DMS114 treated with DMSO at 0.1 percent for 48 hours (cell line): ENCODE measurements around the gene GPRC5C.

Experiments
- DNase-seq: peaks from one replicate; lab custom pipeline; 2025; ENCODE audit not compliant: unreplicated experiment; lab: John Stamatoyannopoulos, UW

Gene GPRC5C, protein sequence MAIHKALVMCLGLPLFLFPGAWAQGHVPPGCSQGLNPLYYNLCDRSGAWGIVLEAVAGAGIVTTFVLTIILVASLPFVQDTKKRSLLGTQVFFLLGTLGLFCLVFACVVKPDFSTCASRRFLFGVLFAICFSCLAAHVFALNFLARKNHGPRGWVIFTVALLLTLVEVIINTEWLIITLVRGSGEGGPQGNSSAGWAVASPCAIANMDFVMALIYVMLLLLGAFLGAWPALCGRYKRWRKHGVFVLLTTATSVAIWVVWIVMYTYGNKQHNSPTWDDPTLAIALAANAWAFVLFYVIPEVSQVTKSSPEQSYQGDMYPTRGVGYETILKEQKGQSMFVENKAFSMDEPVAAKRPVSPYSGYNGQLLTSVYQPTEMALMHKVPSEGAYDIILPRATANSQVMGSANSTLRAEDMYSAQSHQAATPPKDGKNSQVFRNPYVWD

DNA sequence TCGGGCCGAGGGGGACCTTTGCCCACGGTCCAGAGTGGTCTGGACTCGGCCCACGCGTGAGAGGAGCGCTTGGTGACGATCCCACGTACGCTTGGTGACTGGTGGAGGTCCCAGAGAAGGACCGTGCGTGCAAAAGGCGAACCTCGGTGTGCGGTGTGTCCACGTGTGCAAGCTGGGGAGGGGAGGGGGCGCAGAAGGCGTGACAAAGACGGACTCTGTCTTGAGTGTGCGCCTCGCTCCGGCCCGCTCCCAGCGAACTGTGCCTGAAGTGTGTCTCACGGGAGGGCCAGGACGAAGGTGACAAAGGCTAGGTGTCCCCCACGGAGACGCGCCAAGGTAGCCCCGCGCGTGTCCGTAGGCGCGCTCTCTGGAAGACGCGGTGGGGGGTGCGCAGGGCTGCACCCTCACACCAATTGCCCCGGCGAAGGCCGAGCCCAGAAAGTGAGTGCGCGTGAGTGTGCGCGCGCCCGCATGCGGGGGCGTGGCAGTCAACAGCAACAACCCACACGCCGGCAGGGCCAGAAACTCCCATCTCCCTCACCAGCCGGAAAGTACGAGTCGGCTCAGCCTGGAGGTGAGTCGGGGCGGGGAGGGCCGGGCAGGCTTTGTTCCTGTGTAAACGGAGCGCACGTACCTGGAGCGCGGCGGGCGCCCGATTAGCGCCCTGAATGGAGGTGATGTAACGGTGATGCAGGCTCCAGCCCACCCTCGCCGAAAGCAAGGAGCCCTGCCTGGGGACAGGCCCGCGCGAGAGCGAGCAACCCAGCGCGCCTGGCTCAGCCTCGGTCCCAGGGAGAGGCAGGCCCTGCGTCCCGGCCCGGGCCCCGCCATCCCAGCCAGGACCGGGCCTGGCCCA lies at the start of gene GPRC5C:
Gene GPRC5C, plus strand, starts transcription at position 521 of the 856 bp plus-strand sequence. CDS start 7,689 bp downstream, outside the sequence.
- DNase-seq: peak; percentile 40

DNA sequence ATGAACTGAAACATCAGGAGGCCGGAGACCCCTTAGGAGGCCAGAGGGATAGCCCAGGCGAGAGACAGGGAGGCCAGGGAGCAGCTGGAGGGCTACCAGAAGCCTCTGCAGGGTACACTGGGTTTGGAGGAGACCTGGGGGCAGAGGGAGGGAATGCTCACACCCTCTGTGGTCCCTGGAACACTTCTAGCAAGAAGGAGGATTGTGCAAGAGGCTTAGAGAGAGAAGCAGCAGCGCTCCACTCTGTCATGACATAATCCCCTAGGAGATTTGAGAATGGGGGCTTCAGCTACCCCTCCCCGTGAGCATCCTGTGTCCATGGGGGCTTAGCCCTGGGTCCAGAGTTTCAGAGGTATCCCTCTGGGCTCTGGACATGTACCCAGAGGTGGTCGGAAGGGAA lies 48.7 kb upstream of the GPRC5C start:
- DNase-seq: no peak

DNA sequence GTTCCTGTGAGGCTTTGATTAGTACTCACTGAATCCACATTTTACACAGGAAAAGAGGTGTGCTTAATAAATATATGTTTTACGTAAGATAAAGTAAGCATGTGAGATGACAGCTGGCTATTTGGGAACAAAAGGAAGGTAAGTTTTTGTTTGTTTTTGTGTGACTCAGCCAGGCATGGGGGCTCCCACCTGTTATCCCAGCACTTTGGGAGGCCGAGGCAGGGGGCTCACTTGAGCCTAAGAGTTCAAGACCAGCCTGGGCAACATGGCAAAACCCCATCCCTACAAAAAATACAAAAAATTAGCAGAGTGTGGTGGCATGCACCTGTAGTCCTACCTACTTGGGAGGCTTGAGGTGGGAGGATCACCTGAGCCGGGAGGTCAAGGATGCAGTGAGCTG lies 46.7 kb upstream of the GPRC5C start:
- DNase-seq: no peak

DNA sequence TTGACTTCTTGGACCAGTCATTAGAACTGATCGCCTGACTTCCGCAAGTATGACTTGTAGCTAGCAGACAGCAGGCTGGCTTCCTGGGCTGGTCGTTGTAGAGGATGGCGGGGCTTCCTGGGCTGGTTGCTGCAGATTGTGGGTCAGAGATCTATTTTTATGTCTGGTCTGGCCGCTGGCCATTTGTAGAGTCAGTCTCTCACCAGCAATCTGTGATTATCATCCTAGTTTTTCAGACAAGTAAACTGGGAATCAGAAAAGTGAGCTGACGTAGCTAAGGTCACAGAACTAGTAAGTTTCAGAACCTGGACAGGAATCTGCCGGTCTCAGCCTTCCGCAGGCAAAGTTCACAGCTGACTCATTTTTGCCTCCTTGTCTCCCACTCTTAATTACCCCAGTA lies 45.5 kb upstream of the GPRC5C start:
- no peak for DNase-seq

DNA sequence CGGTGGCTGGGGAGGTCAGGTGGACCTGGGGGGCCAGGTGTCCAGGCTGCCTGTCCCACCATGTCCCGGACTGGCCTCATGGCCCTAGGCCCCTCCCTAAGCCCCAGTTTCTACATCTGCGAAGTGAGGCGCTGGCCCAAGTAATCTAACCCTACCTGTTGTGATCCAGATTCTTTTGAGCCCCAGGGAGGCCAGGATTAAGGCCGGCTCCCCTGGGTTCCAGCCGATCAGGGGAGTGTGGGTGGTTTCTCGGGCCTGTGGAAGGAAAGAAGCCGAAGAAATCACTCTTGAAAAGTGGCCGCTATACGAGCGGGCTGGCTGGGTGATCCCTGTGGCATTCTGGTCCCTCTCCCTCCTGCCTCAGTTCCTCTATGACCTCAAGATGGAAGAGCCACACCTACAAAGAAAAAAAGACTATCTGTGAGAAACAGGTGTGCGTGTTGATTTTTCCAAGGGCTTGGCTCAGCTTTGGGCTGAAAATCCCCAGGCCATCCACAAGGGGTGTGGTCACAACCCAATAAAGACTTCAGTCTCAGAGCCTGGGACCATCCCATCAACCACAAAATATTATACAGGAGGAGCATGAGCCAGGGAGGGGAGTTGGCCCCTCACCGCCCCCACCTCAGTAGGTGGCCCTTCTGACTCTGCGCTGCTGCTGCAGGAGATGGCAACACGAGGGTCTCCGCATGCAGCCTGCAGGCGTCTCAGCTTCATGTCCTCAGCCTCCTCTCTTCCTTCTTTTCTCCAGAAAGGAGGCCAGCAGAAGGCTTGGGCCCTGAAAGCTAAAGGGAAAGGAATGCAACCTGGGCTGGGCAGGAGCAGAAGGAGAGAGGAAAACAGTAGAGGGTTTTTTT lies 44.3 kb upstream of the GPRC5C start:
- DNase-seq: no peak

DNA sequence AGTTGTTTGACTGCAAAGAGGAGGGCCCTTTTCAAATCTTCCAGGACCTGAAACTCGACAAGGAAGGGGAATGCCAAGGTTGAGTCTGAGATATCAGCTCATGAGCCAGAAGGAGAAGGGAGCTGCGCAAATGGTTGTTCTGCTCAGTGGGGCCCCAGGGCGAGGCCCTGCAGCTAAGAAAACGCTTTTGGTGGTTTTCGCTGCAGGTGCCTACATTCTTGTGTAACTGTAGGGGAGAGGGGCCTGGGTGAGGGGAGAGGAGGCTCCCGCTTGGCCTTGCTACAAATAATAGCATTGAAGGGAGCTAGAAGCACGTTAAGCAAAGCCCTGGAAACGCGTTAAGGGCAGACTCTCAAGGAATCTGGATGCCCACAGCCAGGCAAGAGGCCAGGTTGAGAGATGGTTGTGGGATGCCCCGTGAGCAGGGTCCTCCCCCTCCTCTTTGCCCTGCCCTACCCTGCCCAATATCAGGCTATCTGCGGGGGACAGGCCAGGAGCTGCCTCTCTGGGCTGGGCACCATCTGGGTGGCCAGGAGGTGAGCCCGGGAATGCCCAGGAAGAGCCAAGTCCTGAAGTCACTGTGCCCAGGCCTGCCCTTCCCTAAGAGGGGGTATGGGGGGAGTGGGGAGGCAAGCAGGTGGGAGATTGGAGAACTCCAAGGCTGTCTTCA lies 42.7 kb upstream of the GPRC5C start:
- DNase-seq: no peak

DNA sequence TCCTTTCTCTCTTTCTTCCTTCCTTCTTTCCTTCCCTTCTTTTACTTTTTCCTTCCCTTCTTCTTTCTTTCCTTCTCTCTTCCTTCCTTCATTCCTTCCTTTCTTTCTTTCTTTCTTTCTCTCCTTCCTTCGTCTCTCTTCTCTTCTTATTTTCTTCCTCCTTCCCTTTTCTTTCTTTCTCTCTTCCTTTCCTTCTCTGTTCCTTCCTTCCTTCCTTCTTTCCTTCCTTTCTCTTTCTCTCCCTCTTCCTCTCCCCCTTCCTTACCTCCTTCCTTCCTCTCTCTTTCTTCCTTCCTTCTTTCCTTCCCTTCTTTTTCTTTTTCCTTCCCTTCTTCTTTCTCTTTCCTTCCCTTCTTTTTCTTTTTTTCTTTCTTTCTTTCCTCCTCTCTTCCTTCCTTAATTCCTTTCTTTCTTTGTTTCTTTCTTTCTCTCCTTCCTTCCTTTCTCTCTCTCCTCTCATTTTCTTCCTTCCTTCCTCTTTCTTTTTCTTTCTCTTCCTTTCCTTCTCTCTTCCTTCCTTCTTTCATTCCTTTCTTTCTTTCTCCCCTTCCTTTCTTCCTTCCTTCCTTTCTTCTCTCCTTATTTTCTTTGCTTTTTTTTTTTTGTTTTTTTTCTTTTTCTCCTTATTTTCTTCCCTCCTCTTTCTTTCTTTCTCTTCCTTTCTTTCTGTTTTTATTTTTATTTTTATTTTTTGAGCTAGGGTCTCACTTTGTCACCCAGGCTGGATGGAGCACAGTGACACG lies 41.8 kb upstream of the GPRC5C start:
- no peak for DNase-seq

DNA sequence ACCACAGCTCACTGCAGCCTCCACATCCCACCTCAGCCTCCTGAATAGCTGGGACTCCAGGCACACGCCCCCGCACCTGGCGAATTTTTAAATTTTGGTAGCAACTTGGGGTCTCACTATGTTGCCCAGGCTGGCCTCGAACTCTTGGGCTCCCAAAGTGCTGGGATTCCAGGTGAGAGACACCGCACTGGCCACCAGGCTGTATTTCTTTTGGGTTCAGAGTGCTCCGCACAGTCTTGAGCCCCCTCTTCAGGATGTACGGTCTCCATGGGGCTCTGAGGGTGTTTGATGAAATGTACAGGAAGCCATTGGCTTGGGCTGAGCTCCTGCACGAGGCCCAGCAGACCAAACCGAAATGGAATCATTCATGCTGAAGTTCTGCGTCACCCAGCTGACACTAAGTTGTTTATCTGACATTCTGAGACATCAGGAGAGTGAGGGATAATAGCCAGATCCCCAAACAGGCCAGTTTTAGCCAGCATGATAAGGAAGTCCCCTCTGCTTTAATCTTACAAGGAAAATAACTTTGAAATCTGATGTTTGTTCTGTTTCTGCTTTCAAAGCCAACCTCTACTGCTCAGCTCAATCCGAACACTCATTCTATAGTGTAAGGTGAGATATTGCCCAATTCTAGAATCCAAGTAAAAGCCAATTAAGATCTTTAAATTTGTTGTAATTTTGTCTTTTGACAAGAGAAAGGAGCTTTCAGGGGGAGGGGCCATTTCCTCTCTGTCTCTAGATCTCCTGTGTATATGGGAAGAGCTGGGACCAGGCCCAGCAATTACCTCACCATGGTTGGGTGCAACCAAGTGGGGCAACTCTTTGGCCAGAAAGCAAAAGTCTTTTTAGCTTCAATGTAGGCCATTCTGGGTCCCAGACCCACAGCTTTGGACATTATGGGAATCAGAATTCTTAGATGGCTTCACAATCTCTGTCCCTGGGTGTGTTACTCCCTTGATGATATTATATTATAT lies 40.9 kb upstream of the GPRC5C start:
- DNase-seq: no peak

DNA sequence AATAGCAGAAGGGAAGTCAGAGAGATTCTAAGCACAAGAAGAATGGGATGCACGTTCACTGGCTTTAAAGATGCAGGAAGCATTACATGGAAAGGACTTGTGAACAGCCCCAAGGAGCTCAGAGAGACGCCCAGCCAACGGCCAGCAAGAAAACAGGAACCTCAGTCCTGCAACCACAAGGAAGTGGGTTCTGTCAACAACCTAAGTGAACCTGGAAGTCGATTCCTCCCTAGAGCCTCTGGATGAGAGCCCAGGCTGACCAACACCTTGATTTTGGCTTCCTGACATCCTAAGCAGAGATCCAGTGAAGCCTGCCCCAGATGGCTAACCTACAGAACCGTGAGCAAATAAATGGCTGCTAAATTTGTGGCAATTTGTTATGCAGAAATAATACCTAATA lies 40.1 kb upstream of the GPRC5C start:
- no peak for DNase-seq

DNA sequence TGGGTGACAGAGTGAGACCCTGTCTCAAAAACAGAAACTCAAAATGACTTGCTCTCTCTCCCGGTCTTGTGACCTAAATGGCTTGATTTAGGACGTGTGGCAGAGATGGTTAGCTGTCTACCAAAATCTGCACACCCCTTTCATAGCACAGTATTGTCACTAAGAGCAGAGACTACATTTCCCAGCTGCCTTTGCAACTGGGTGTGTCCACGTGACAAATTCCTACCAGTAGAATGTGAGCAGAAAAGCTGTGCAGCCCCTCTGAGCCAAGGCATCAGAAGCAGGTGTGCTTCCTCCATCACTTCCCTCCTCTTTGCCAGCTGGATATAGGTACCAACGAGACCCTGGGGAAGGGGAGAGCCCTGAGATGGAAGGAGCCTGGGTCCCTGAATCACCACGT lies 39.0 kb upstream of the GPRC5C start:
- DNase-seq: no peak

DNA sequence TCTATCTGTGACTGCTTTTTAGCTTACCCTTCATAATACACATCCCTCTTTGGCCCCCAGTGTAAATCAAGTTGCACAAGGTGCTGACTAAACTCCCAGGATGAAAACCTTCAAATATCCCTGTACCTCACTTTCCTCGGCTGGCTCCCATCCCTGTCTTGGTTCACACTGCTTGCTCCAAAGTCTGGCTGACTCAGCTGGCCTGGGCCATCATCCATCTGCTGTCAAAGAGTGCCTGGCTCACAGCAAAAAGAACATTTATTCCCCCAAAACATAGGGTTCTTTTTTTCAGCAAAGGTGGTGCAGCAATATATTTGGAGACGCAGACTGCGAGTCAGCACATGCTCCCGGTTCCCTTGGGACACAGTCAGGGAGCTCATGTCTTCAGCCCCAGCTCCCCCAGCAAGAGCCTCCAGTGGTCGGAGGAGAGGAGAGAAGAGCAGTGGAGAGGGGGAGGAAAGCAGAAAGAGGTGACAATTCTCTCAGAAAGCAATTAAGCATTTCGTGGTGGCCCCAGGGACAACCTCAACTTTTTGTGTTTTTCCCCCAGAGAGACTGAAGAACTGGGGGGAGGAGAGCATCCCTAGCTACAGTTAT lies 38.4 kb upstream of the GPRC5C start:
- DNase-seq: no peak

DNA sequence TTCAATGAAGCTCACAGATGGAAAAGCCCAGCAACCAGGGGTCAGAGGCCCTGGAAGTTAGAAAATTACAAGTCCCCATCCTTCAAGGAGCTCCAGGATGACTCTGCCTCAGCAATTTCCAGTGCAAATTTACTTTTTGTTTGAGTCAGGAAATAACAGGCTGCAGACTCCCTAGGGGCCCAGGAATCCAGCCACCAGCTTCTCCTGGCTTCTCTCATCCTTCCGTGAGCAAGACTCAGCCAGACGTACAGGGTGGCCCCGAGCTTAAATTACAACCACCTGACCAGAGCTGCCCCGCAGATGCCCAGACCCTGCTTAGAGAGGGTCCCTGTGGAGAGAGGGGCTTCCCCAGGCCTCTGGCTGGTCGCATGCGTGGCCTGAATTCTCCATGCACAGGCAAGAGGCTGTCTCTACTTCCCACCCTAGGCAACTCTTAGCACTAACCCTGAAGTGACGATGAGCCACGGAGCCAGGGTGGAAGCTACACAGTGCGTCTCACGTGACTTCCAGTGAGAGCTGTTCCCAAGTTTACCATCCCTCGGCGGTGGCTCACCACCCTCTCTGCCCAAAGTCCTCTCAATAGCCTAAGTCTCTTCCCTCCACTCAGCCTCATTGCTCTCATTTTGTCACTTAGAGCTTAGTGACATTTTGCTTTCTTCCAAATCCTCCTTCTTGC lies 37.5 kb upstream of the GPRC5C start:
- no peak for DNase-seq

DNA sequence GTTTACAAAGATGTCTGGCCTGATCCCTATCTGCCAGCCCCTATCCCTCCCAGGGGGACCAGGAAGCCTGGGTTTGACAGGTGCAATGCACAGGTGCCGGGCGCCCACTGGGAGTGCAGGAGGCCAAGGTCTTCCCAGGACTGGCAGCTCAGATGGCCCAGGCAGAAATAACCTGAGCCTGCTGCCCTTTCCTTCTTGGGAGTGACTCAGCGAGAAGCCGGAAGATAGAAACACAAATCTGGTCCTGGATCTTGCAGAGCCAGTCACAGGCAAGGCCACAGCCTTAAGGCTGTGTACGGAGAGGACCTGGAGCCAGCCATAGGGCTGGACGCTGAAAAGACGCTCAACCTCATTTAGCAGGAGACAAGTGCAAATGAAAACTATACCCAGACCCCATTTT lies 36.9 kb upstream of the GPRC5C start:
- no peak for DNase-seq

DNA sequence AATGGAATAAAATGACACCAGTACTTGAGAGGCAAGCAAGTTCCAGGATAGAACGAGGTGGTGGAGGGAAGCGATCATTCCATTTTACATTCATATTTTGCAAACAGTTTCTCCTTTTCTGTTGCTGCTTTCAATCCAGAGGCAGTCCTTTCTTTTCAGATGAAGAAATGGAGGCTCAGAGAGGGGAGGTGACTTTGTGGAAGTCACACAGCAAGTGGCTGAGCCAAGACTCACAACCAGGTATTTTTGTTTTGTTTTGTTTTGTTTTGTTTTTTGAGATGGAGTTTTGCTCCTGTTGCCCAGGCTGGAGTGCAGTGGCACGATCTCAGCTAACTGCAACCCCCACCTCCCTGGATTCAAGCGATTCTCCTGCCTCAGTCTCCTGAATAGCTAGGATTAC lies 35.3 kb upstream of the GPRC5C start:
- DNase-seq: no peak

DNA sequence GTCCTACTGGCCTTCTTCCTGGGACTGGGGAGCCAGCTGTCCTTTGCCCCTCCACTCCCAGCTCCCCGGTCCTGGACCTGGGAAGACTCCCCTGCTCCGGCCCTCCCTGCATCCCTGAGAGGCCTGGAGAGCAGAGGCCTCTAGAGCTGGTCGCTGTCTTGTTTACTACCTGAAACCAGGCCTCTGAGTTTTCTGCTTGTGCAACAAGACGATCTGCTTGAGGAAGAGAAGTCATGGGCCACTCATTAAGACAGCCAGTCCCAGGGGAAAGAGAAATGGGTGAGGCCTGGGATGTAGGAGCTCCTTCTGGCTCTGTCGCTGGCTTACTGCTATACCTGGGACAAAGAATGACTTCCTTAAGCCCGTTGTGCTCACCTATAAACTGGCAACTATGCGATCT lies 29.8 kb upstream of the GPRC5C start:
- DNase-seq: no peak

DNA sequence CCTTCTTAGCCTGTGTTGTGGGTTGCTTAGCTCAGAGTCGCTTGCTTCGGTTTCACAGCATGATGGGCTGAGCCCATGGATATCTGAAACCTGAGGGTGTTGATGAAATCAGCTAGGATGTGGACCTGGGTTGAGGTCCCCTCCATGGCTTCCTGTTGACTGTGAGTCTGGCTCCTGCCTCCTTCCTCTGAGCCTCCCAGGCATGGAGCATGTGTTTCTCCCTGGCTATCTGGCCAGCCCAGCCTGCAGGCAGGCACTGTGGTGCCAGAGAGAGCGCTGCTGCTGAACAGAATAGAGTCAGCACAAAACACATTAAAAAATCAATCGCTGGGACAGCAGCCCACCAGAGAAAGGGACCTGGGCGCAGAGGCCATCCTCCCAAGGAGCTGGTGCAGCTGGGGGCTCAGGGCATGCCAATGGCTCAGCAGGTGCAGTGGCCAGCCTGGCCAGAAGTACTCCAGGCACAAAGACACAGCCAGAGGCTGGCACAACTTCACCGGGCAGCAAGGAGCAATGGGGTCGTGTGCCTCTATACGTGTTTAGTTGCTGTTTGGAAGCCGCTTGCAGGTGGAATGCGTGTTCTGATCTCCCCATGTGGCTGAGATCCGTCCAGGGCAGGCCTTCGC lies 28.3 kb upstream of the GPRC5C start:
- DNase-seq: no peak

DNA sequence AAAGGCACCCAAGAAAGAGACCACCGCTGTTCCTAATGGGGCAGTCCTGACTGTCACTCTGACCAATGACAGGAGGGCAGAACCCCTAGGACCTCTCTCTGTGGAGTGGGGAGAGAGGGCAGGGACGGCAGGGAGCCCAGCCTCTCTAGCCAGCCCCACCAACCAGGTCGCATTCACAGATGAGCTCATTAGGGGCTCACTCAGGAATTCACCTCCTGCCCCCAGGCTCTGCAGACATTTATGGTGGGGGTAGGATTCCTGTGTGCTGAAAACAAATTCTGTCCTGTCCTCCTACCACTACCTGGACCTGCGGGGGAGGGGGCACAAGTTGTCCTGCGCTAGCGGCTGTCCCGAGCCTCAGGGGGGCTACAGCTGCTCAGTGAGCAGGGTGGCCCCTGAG lies 27.7 kb upstream of the GPRC5C start:
- no peak for DNase-seq
